Epithelial cell of esophagus (primary cell): ENCODE data around the gene PTPRA.

ENCODE experiments used
- DNase-seq: peaks from one replicate; pipeline ENCODE4 v3.0.0; 2010; ENCODE audit warnings: low read depth
- H3K4me3 ChIP-seq: 2 replicates; pipeline ENCODE4 v1.5.1; 2011; ENCODE audit warnings: mild to moderate bottlenecking, low read length, control low read depth
- TF ChIP-seq, protein P1 (sequence below): IDR thresholded peaks from 2 replicates; pipeline ENCODE4 v1.5.1; 2011; ENCODE audit warnings: low read depth, mild to moderate bottlenecking, low read length, control low read depth, inconsistent platforms; ENCODE audit not compliant: insufficient read depth; ENCODE audit errors: missing control alignments

The PTPRA gene

DNA sequence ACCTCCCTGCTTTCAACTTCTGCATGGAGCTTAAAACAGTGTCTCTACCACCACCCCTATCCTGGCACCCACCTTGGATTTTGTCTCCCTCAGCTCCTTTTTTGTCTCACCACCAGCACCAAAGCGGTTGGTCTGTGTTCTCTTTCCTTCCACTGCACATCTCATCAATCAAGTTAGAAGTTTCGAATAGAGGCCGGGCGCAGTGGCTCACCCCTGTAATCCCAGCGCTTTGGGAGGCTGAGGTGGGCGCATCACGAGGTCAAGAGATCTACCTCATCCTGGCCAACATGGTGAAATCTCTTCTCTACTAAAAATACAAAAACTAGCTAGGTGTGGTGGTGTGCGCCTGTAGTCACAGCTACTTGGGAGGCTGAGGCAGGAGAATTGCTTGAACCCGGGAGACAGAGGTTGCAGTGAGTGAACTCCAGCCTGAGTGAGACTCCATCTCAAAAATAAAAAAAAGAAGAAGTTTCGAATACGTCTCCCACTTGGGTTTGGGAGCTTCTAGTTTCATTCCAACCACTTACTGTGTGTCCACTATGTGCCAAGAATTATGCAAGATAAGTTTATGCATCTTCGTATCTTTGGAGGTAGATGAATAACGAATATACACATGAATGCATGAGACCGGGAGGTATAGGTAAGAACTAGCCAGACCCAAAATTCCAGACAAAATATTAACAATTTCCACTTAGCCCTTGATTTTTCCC is 38.7 kb upstream of the PTPRA start:
- H3K4me3 ChIP-seq = no peak overlapping the region
- no peak for DNase-seq
- TF ChIP-seq, protein P1, sequence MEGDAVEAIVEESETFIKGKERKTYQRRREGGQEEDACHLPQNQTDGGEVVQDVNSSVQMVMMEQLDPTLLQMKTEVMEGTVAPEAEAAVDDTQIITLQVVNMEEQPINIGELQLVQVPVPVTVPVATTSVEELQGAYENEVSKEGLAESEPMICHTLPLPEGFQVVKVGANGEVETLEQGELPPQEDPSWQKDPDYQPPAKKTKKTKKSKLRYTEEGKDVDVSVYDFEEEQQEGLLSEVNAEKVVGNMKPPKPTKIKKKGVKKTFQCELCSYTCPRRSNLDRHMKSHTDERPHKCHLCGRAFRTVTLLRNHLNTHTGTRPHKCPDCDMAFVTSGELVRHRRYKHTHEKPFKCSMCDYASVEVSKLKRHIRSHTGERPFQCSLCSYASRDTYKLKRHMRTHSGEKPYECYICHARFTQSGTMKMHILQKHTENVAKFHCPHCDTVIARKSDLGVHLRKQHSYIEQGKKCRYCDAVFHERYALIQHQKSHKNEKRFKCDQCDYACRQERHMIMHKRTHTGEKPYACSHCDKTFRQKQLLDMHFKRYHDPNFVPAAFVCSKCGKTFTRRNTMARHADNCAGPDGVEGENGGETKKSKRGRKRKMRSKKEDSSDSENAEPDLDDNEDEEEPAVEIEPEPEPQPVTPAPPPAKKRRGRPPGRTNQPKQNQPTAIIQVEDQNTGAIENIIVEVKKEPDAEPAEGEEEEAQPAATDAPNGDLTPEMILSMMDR = no peak

GRCh38 chr20:2835331-2835796 is 37.9 kb upstream of the PTPRA start:
- no peak overlapping the region for H3K4me3 ChIP-seq
- no peak for DNase-seq
- TF ChIP-seq, protein P1 = no peak

- no peak overlapping the region for H3K4me3 ChIP-seq
- TF ChIP-seq, protein P1 = no peak
- no peak for DNase-seq
Observed at GRCh38 chr20:2836035-2836434, 37.2 kb upstream of the PTPRA start.

GRCh38 chr20:2837221-2837960 is 35.9 kb upstream of the PTPRA start:
- DNase-seq = no peak
- TF ChIP-seq, protein P1 = no peak
- no peak overlapping the region for H3K4me3 ChIP-seq

DNA sequence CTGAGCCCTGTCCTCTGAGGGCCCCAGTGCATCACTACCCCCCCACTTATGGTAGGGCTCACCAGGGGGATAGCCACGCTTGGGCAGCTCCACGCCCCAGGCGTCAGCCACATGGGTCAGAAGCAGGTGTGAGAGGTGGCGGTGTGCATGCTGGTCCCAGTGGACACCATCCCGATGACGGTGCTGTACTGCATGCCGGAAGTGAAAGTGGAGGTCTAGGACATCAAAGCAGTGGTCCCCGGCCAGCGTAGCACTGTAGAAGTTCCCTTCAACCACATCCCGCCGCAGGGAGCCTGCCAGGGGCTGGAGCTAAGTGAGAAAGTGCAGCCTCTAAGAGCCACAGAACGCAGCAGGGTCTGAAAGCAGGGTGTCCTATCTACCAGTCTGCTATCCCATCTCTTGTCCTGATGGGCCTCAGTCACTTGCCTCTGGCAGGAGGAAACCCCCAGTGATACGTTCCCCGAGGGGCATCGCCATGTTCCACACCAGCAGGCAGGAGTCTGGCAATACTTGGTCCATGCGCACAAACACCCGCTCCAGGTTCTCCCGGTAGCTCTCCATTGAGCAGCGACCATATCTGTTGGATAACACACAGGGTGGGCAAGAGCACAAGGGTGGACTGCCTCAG is 35.0 kb upstream of the PTPRA start:
- TF ChIP-seq, protein P1 = no peak
- no peak for DNase-seq
- H3K4me3 ChIP-seq = no peak overlapping the region

- no peak for DNase-seq
- TF ChIP-seq, protein P1 = no peak
- H3K4me3 ChIP-seq = no peak overlapping the region
Observed at GRCh38 chr20:2838847-2839671, 34.2 kb upstream of the PTPRA start.
